ENCODE data around the gene BCLAF3. TPM values are rescaled to one million over a fixed set of nuclear protein-coding genes. Genes with fewer than 3 reads are reported as not detected.

The BCLAF3 gene
- total RNA-seq, 1 experiment from 2014 or later: 5.3 TPM

DNA sequence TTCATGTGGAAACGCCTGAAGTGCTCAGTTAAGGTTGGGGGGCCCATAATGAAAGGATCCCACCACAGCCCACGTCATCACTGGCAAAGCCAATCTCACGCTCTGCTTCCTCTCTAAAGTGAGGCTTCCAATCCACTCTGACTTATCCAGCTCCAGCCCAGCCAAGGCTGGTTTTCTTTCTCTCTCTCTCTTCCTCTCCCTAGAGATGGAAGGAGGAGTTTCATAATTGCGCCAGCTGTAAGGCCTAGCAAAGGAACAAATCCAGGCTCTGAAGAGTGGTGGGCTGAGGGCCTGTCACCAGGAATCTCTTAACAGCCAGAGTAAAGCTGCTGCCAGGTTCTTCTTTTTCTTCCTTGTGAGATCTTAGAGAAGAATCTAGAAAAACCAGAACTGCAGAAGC, 20.7 kb upstream of the BCLAF3 start:
- TF ChIP-seq SIN3A (IDR thresholded peaks at IDR 0.05; ENCODE audit: low read depth) (no peak), REST (IDR thresholded peaks at IDR 0.05; ENCODE audit: low read depth) (no peak), RAD21 (IDR thresholded peaks at IDR 0.05; ENCODE audit: low read depth) (no peak), EGR1 (IDR thresholded peaks at IDR 0.05; ENCODE audit: low read depth) (no peak), EZH2 (IDR thresholded peaks at IDR 0.05) (no peak), SP1 (IDR thresholded peaks at IDR 0.05; ENCODE audit: low read depth) (no peak), POLR2A (IDR thresholded peaks at IDR 0.05; ENCODE audit: borderline replicate concordance, extremely low read depth, insufficient read depth, insufficient read length) (no peak), ZNF274 (IDR thresholded peaks at IDR 0.05; ENCODE audit: low read depth, low read length) (no peak), JUND (IDR thresholded peaks at IDR 0.05) (no peak), SRF (IDR thresholded peaks at IDR 0.05; ENCODE audit: low read depth) (no peak), ZFX (IDR thresholded peaks at IDR 0.05) (no peak), POLR2AphosphoS5 (IDR thresholded peaks at IDR 0.05; ENCODE audit: low read depth, low read length) (no peak), CBX3 (IDR thresholded peaks at IDR 0.05; ENCODE audit: low read depth) (no peak), EZH2phosphoT487 (IDR thresholded peaks at IDR 0.05; ENCODE audit: borderline replicate concordance) (no peak), ELF1 (IDR thresholded peaks at IDR 0.05; ENCODE audit: borderline replicate concordance, low read depth) (no peak), CEBPB (IDR thresholded peaks at IDR 0.05; ENCODE audit: low read depth) (no peak)
- TF ChIP-seq, protein P1, sequence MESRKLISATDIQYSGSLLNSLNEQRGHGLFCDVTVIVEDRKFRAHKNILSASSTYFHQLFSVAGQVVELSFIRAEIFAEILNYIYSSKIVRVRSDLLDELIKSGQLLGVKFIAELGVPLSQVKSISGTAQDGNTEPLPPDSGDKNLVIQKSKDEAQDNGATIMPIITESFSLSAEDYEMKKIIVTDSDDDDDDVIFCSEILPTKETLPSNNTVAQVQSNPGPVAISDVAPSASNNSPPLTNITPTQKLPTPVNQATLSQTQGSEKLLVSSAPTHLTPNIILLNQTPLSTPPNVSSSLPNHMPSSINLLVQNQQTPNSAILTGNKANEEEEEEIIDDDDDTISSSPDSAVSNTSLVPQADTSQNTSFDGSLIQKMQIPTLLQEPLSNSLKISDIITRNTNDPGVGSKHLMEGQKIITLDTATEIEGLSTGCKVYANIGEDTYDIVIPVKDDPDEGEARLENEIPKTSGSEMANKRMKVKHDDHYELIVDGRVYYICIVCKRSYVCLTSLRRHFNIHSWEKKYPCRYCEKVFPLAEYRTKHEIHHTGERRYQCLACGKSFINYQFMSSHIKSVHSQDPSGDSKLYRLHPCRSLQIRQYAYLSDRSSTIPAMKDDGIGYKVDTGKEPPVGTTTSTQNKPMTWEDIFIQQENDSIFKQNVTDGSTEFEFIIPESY (IDR thresholded peaks at IDR 0.05; ENCODE audit: extremely low read depth, insufficient replicate concordance, low read length): no peak
- Histone ChIP-seq H4K20me1 (ENCODE audit: insufficient read depth) (no peaks in the 10 kb centered on the region), H3K79me2 (ENCODE audit: insufficient read depth, low read length) (no peaks in the 10 kb centered on the region), H3K4me3 (replicated peaks in 1 of 2; ENCODE audit: low read depth in 1 of 2, low read length in 2 of 2) (no peak overlapping the region), H3K36me3 (ENCODE audit: control insufficient read depth in 1 of 2, insufficient read depth in 2 of 2, low read length in 2 of 2) (no peaks in the 10 kb centered on the region), H3K4me1 (ENCODE audit: control insufficient read depth in 1 of 2, insufficient read depth in 2 of 2, low read length in 2 of 2) (no peaks in the 10 kb centered on the region), H3K9me2 (ENCODE audit: insufficient read depth) (no peaks in the 10 kb centered on the region), H2AFZ (ENCODE audit: low read depth, low read length, poor library complexity, severe bottlenecking) (no peak overlapping the region), H3K27ac (ENCODE audit: low read depth, low read length) (no peak overlapping the region), H3K4me2 (ENCODE audit: low read length) (no peak overlapping the region), H3K27me3 (ENCODE audit: insufficient read depth, low read length) (no peaks in the 10 kb centered on the region), H3K9ac (ENCODE audit: low read length) (no peak overlapping the region), H3K9me3 (ENCODE audit: control insufficient read depth in 1 of 2, insufficient read depth in 1 of 2, low read depth in 1 of 2, low read length in 2 of 2) (no peaks in the 10 kb centered on the region)
- DNase-seq (ENCODE audit: low read depth, low spot score) (no peak), ATAC-seq (no peak)
- POLR2A ChIA-PET: no interaction called here
- intact Hi-C loops (cut with micrococcal nuclease): no loop called here
- no TSS peak for BruUV-seq (replicated peaks)
- CTCF ChIA-PET: no interaction called here
- RAD21 ChIA-PET (ENCODE audit: low non-redundant PET in 1 of 2, low total read pairs in 2 of 2, uncharacterized antibody in 2 of 2, unreplicated experiment in 2 of 2): no interaction called here
